Measurements from ENCODE around the gene APOD.

GRCh38 chr3:195584543-195584870 is 767 bp upstream of the APOD start:
- no peak for TF ChIP-seq RBBP5 (IDR thresholded peaks at IDR 0.05; ENCODE audit: borderline replicate concordance, low read depth, low read length)
- TF ChIP-seq EGR1 (IDR thresholded peaks at IDR 0.05; ENCODE audit: borderline replicate concordance, low read depth, low read length) = no peak
- no peak for TF ChIP-seq CTCF (IDR thresholded peaks at IDR 0.05; ENCODE audit: control extremely low read depth in 1 of 3, insufficient read depth in 1 of 3, low read depth in 1 of 3, low read length in 3 of 3)
- TF ChIP-seq POU5F1 (IDR thresholded peaks at IDR 0.05; ENCODE audit: low read depth, low read length) = no peak
- TF ChIP-seq POLR2AphosphoS5 (IDR thresholded peaks at IDR 0.05; ENCODE audit: low read depth, low read length) = no peak
- TF ChIP-seq CHD2 (IDR thresholded peaks at IDR 0.05; ENCODE audit: low read length) = no peak
- no peak for TF ChIP-seq EZH2 (IDR thresholded peaks at IDR 0.05; ENCODE audit: low read depth, low read length, severe bottlenecking)
- no peak for TF ChIP-seq USF2 (IDR thresholded peaks at IDR 0.05; ENCODE audit: low read length)
- no peak for TF ChIP-seq E2F6 (IDR thresholded peaks at IDR 0.05)
- no peak for TF ChIP-seq MAFK (IDR thresholded peaks at IDR 0.05; ENCODE audit: low read depth, low read length)
